Panc1 (cell line): ENCODE measurements around the gene TBC1D22A. TPM values are rescaled to one million over a fixed set of nuclear protein-coding genes. Genes with fewer than 3 reads are reported as not detected.

ENCODE experiments used
- ATAC-seq: fragments of 200-7000 bp; cut with Tn5 transposase; 2 replicates; pipeline ENCODE4 v1.9.1; 2020; ENCODE audit warnings: mild to moderate bottlenecking, moderate library complexity
- BruUV-seq: library from RNA; stranded (reverse); fragments of 400-500 nt; replicated peaks from 2 replicates; lab custom pipeline; 2021; lab: Mats Ljungman, UMichigan
- CTCF ChIA-PET: fragments of 300-600 bp; sonication (Branson Sonifier 250); formaldehyde crosslinking; loops from one replicate; lab custom pipeline; 2022; ENCODE audit warnings: antibody characterized with exemption; lab: Charles Lee
- POLR2A ChIA-PET: fragments of 300-600 bp; sonication (Branson Sonifier 250); formaldehyde crosslinking; loops from one replicate; lab custom pipeline; 2022; ENCODE audit warnings: antibody characterized with exemption; lab: Charles Lee
- DNase-seq: peaks from one replicate; pipeline ENCODE4 v3.0.0-alpha.2; 2010; ENCODE audit warnings: low read depth, low spot score
- H3K27ac ChIP-seq: 2 replicates; pipeline ENCODE4 v1.5.1; 2011; ENCODE audit warnings: mild to moderate bottlenecking, low read length, inconsistent platforms
- H3K27me3 ChIP-seq: fragments of 200-500 bp; sonication (Bioruptor generic); 2 replicates; pipeline ENCODE4 v1.6.0; 2014; ENCODE audit warnings: low read length, inconsistent platforms; ENCODE audit not compliant: control insufficient read depth, insufficient read depth
- H3K36me3 ChIP-seq: fragments of 200-500 bp; sonication (Bioruptor generic); 2 replicates; pipeline ENCODE4 v1.5.1; 2014; ENCODE audit warnings: inconsistent platforms, mild to moderate bottlenecking, low read length, moderate library complexity; ENCODE audit not compliant: control insufficient read depth, insufficient read depth
- H3K4me1 ChIP-seq: 2 replicates; pipeline ENCODE4 v1.5.1; 2011; ENCODE audit warnings: inconsistent platforms, mild to moderate bottlenecking, low read length, moderate library complexity; ENCODE audit not compliant: control insufficient read depth, insufficient read depth
- H3K4me3 ChIP-seq, 2 experiments: 2 replicates each; pipeline ENCODE4 v1.5.1; 2011 to 2012; ENCODE audit warnings: low read depth in 2 of 2, low read length in 2 of 2, mild to moderate bottlenecking in 2 of 2, inconsistent platforms in 1 of 2, moderate library complexity in 1 of 2
- H3K9me3 ChIP-seq: fragments of 200-500 bp; sonication (Bioruptor generic); 2 replicates; pipeline ENCODE4 v1.5.1; 2014; ENCODE audit warnings: low read depth, mild to moderate bottlenecking, inconsistent platforms, low read length, moderate library complexity; ENCODE audit not compliant: control insufficient read depth, insufficient read depth
- CTCF ChIP-seq: fragments of 450-650 bp; IDR thresholded peaks from 2 replicates; pipeline ENCODE4 v1.5.1; 2017; ENCODE audit warnings: mild to moderate bottlenecking
- POLR2AphosphoS5 ChIP-seq: IDR thresholded peaks from 2 replicates; pipeline ENCODE4 v1.6.1; 2012; ENCODE audit warnings: mild to moderate bottlenecking, low read depth, low read length, moderate library complexity
- SIN3A ChIP-seq: IDR thresholded peaks from 2 replicates; pipeline ENCODE4 v1.6.1; 2012; ENCODE audit warnings: low read depth, mild to moderate bottlenecking, low read length, moderate library complexity, borderline replicate concordance; ENCODE audit not compliant: insufficient read depth
- TCF7L2 ChIP-seq: IDR thresholded peaks from 2 replicates; pipeline ENCODE4 v1.6.1; 2011; ENCODE audit warnings: mild to moderate bottlenecking, low read depth, low read length, inconsistent platforms
- in situ Hi-C: cut with HindIII; loops from 2 replicates; pipeline ENCODE4 v1.10.0; 2016; ENCODE audit warnings: low sequenced_read_pairs, low pct_unique_long_range_greater_than_20kb
- intact Hi-C: fragments of 100-400 bp; cut with micrococcal nuclease; formaldehyde crosslinking; loops from one replicate; pipeline ENCODE4 v1.10.0; 2022; ENCODE audit not compliant: unreplicated experiment
- total RNA-seq: library from RNA; stranded (reverse); gene quantifications from one replicate; pipeline ENCODE4 v1.2.1, GENCODE V29; 2021; ENCODE audit not compliant: unreplicated experiment
- TF ChIP-seq, protein P1 (sequence below), 2 experiments: IDR thresholded peaks; 2 replicates each; pipeline ENCODE4 v1.6.1; 2011 to 2012; ENCODE audit warnings: low read depth in 2 of 2, control low read depth in 1 of 2, low read length in 1 of 2, mild to moderate bottlenecking in 1 of 2, moderate library complexity in 1 of 2; ENCODE audit not compliant: insufficient read depth in 1 of 2

Gene TBC1D22A
- total RNA-seq, 1 experiment from 2014 or later = 28.7 TPM

GRCh38 chr22:46829941-46830715 lies 67.7 kb downstream of the TBC1D22A start:
- Histone ChIP-seq H3K4me3 (no peak overlapping the region), H3K27me3 (no peaks in the 10 kb centered on the region), H3K36me3 (no peaks in the 10 kb centered on the region), H3K4me1 (peaks cover 5% of the 10 kb centered on the region; the same call in 1 of the 2 replicates), H3K9me3 (peaks cover 8% of the 10 kb centered on the region; the same call in 1 of the 2 replicates), H3K27ac (no peak overlapping the region)
- no peak for DNase-seq
- POLR2A ChIA-PET = no interaction called here
- intact Hi-C loops = no loop called here
- CTCF ChIA-PET = no interaction called here
- no TSS peak for BruUV-seq
- ATAC-seq = no peak; the same call in 1 of the 2 replicates
- in situ Hi-C loops = no loop called here
- TF ChIP-seq POLR2AphosphoS5 (no peak), CTCF (no peak), SIN3A (no peak), TCF7L2 (no peak)
- TF ChIP-seq, protein P1, sequence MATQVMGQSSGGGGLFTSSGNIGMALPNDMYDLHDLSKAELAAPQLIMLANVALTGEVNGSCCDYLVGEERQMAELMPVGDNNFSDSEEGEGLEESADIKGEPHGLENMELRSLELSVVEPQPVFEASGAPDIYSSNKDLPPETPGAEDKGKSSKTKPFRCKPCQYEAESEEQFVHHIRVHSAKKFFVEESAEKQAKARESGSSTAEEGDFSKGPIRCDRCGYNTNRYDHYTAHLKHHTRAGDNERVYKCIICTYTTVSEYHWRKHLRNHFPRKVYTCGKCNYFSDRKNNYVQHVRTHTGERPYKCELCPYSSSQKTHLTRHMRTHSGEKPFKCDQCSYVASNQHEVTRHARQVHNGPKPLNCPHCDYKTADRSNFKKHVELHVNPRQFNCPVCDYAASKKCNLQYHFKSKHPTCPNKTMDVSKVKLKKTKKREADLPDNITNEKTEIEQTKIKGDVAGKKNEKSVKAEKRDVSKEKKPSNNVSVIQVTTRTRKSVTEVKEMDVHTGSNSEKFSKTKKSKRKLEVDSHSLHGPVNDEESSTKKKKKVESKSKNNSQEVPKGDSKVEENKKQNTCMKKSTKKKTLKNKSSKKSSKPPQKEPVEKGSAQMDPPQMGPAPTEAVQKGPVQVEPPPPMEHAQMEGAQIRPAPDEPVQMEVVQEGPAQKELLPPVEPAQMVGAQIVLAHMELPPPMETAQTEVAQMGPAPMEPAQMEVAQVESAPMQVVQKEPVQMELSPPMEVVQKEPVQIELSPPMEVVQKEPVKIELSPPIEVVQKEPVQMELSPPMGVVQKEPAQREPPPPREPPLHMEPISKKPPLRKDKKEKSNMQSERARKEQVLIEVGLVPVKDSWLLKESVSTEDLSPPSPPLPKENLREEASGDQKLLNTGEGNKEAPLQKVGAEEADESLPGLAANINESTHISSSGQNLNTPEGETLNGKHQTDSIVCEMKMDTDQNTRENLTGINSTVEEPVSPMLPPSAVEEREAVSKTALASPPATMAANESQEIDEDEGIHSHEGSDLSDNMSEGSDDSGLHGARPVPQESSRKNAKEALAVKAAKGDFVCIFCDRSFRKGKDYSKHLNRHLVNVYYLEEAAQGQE (IDR thresholded peaks at IDR 0.05; ENCODE audit: insufficient read depth in 1 of 2, low read depth in 2 of 2, low read length in 1 of 2) = no peak

GRCh38 chr22:46830841-46831240 lies 68.4 kb downstream of the TBC1D22A start:
- ATAC-seq (no peak), DNase-seq (no peak)
- ChIA-PET CTCF (no interaction called here), POLR2A (no interaction called here)
- Histone ChIP-seq H3K27me3 (no peaks in the 10 kb centered on the region), H3K27ac (no peak overlapping the region), H3K36me3 (no peaks in the 10 kb centered on the region), H3K4me1 (peaks cover 5% of the 10 kb centered on the region; the same call in 1 of the 2 replicates), H3K4me3 (no peak overlapping the region), H3K9me3 (peaks cover 15% of the 10 kb centered on the region; the same call in 1 of the 2 replicates)
- TF ChIP-seq TCF7L2 (no peak), POLR2AphosphoS5 (no peak), SIN3A (no peak)
- TF ChIP-seq, protein P1 (IDR thresholded peaks at IDR 0.05; ENCODE audit: insufficient read depth in 1 of 2, low read depth in 2 of 2, low read length in 1 of 2) = no peak
- no TSS peak for BruUV-seq
- in situ Hi-C loops = no loop called here
- intact Hi-C loops = no loop called here
